CD4-positive, alpha-beta T cell treated with Interleukin-12 subunit alpha and Interleukin-12 subunit beta, for 1 hour (primary cell): ENCODE results near the gene PXT1.
A peak's percentile ranks its signal among the peaks of the same experiment; 100 is the strongest.

Source experiments
- DNase-seq: peaks from one replicate; pipeline ENCODE4 v3.0.0-alpha.2; 2020

Gene PXT1

DNA sequence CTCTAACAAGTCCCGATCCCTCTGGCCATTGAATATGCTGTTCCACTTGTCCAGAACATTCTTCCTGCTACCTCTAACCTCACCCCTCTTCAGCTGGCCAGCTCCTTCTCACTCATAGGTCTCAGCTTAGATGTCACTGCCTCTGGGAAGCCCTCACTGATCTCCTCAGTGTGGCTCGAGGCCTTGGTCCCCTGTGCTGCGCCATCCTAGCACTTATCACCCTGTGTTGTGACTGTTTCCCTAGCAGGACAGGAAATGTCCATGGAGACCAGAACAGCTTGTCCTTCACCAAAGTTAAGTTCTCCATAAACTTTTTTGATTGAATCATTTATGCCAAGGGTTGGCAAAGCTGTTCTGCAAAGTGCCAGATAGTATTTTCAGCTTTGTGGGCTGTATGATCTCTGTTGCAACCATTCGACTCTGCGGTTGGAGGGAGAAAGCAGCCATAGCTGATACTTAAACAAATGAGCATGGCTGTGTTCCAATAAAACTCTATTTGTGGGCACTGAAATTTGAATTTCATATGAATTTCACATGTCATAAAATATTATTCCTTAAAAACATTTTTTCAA is 99.5 kb downstream of the PXT1 start:
- DNase-seq, result no peak

GRCh38 chr6:36340618-36341454 is 101.8 kb downstream of the PXT1 start:
- peak; percentile 75 for DNase-seq
